SK-N-SH (cell line): ENCODE results near the gene SUV39H2.

ENCODE experiments used
- CHD2 ChIP-seq: fragments of 150-350 bp; IDR thresholded peaks from 2 replicates; pipeline ENCODE4 v1.6.1; 2018; ENCODE audit warnings: low read length; ENCODE audit not compliant: partially characterized antibody
- CTCF ChIP-seq: fragments of 200-600 bp; sonication (generic); IDR thresholded peaks from 2 replicates; pipeline ENCODE4 v1.6.1; 2017; ENCODE audit warnings: antibody characterized with exemption, mild to moderate bottlenecking, moderate library complexity
- EP300 ChIP-seq, 2 experiments: IDR thresholded peaks; 2 replicates each; pipeline versions ENCODE4 v1.4.0 to v1.6.1; 2012; ENCODE audit warnings: borderline replicate concordance in 1 of 2, low read depth in 1 of 2, low read length in 1 of 2
- EZH2phosphoT487 ChIP-seq: fragments of 200-600 bp; sonication (generic); IDR thresholded peaks from 2 replicates; pipeline ENCODE4 v1.6.1; 2017; ENCODE audit warnings: low read depth, mixed run types, mild to moderate bottlenecking, antibody characterized with exemption, moderate library complexity, borderline replicate concordance
- FOXJ3 ChIP-seq: sonication (generic); formaldehyde crosslinking; IDR thresholded peaks from 2 replicates; pipeline ENCODE4 v1.5.1; 2020; ENCODE audit warnings: mild to moderate bottlenecking, missing genetic modification reagents
- POLR2AphosphoS5 ChIP-seq: IDR thresholded peaks from 2 replicates; pipeline ENCODE4 v1.6.1; 2012; ENCODE audit warnings: low read depth, low read length
- TAF1 ChIP-seq: IDR thresholded peaks from 2 replicates; pipeline ENCODE4 v1.6.1; 2012; ENCODE audit warnings: low read depth, mild to moderate bottlenecking, low read length, moderate library complexity, borderline replicate concordance
- USF2 ChIP-seq: fragments of 150-350 bp; IDR thresholded peaks from 2 replicates; pipeline ENCODE4 v1.6.1; 2017; ENCODE audit warnings: antibody characterized with exemption, low read length, low read depth, borderline replicate concordance

DNA sequence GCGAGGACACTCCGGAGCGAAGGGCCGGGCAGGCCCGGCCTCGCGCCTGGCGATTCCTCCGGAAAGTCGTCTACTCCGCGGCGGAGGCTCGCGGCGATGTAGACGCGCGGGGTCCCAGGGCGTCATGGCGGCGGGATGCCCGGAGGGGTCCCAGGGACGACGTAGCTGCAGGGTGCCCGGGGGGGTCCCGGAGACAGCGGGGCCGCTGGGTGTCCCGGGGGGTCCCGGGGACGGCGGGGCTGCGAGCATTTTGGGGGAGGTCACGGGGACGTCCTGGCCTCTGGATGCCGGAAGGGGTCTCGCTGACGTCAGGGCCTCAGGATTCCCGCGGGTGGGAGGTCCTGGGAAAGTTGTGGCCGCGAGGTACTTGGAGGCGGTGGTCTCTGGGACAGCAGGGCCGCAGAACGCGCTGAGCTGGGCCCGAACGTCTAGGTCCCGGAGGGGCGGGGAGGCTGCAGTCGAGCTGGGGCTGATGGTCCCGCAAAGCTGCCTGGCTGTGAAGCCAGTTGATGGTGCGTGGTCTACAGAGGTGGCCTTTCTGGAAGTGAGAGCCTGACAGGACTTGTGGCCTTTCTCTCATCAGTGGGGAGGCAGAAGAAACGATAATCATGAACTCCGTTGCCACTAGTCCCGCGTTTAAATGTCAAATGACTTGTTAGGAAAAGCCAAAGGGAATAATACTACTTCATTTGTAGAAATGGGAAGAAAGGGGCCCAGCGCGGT, 39.9 kb upstream of the SUV39H2 start:
- no peak for TF ChIP-seq FOXJ3 (CRISPR knock-in tag)
- TF ChIP-seq USF2, result no peak
- TF ChIP-seq CTCF, result no peak
- no peak for TF ChIP-seq POLR2AphosphoS5
- TF ChIP-seq CHD2, result no peak
- no peak for TF ChIP-seq EP300 (IDR thresholded peaks at IDR 0.05; ENCODE audit: borderline replicate concordance in 1 of 2, low read depth in 1 of 2, low read length in 1 of 2)
- no peak for TF ChIP-seq EZH2phosphoT487
- TF ChIP-seq TAF1, result no peak
